OCI-LY1 (cell line): ENCODE results near the gene MYH15.

Source experiments
- H2AFZ ChIP-seq: fragments of 200-600 bp; sonication (generic), shearing (Covaris generic); 2 replicates; pipeline ENCODE4 v1.6.0; 2014; ENCODE audit warnings: antibody characterized with exemption, mild to moderate bottlenecking, low read length
- H3F3A ChIP-seq: fragments of 200-600 bp; sonication (generic), shearing (Covaris generic); 2 replicates; pipeline ENCODE4 v1.6.0; 2014; ENCODE audit warnings: mild to moderate bottlenecking, antibody characterized with exemption, low read length, moderate library complexity; ENCODE audit not compliant: insufficient read depth
- H3K27ac ChIP-seq: fragments of 200-600 bp; sonication (generic); 2 replicates; pipeline ENCODE4 v1.5.1; 2014; ENCODE audit warnings: low read length, mixed run types, mild to moderate bottlenecking, low read depth; ENCODE audit not compliant: poor library complexity, severe bottlenecking
- H3K27me3 ChIP-seq: fragments of 200-600 bp; sonication (generic); 2 replicates; pipeline ENCODE4 v1.6.0; 2014; ENCODE audit warnings: antibody characterized with exemption, mild to moderate bottlenecking, low read length, moderate library complexity; ENCODE audit not compliant: insufficient read depth
- H3K36me3 ChIP-seq: fragments of 200-600 bp; sonication (generic); 2 replicates; pipeline ENCODE4 v1.6.1; 2014; ENCODE audit warnings: mild to moderate bottlenecking, antibody characterized with exemption, low read length, moderate library complexity, mixed read lengths; ENCODE audit not compliant: insufficient read depth
- H3K4me1 ChIP-seq: fragments of 200-600 bp; sonication (generic); 2 replicates; pipeline ENCODE4 v1.5.1; 2014; ENCODE audit warnings: mild to moderate bottlenecking, low read length, moderate library complexity; ENCODE audit not compliant: insufficient read depth, severe bottlenecking
- H3K4me2 ChIP-seq: fragments of 200-600 bp; sonication (generic), shearing (Covaris generic); 2 replicates; pipeline ENCODE4 v1.6.1; 2014; ENCODE audit warnings: low read length
- H3K4me3 ChIP-seq: fragments of 200-600 bp; sonication (generic); 2 replicates; pipeline ENCODE4 v1.5.1; 2014; ENCODE audit warnings: low read length, low read depth, mild to moderate bottlenecking, mixed read lengths; ENCODE audit not compliant: poor library complexity, severe bottlenecking
- H3K79me2 ChIP-seq: fragments of 200-600 bp; shearing (Covaris generic); 2 replicates; pipeline ENCODE4 v1.6.1; 2016; ENCODE audit warnings: mixed run types, low read length, mixed read lengths; ENCODE audit not compliant: insufficient read depth
- H3K9ac ChIP-seq: fragments of 200-600 bp; sonication (generic), shearing (Covaris generic); 2 replicates; pipeline ENCODE4 v1.6.1; 2014; ENCODE audit warnings: mild to moderate bottlenecking, low read length, mixed read lengths
- H3K9me2 ChIP-seq: fragments of 200-600 bp; sonication (generic), shearing (Covaris generic); 2 replicates; pipeline ENCODE4 v1.6.1; 2014; ENCODE audit warnings: low read depth, mild to moderate bottlenecking, low read length, mixed read lengths
- H3K9me3 ChIP-seq: fragments of 200-600 bp; shearing (Covaris generic); 2 replicates; pipeline ENCODE4 v1.6.1; 2014; ENCODE audit warnings: low read length, mixed read lengths
- H4K20me1 ChIP-seq: fragments of 200-600 bp; sonication (generic), shearing (Covaris generic); 2 replicates; pipeline ENCODE4 v1.6.0; 2016; ENCODE audit warnings: mild to moderate bottlenecking, low read length; ENCODE audit not compliant: insufficient read depth
- CTCF ChIP-seq: fragments of 200-600 bp; sonication (generic), shearing (Covaris generic); IDR thresholded peaks from 2 replicates; pipeline ENCODE4 v1.5.1; 2017; ENCODE audit warnings: mild to moderate bottlenecking, antibody characterized with exemption, low read length, moderate library complexity, mixed read lengths
- EZH2 ChIP-seq: fragments of 200-600 bp; sonication (generic), shearing (Covaris generic); IDR thresholded peaks from 2 replicates; pipeline ENCODE4 v1.8.0; 2017; ENCODE audit warnings: borderline replicate concordance, mixed run types, mild to moderate bottlenecking, antibody characterized with exemption, low read length, moderate library complexity, mixed read lengths

Gene MYH15

DNA sequence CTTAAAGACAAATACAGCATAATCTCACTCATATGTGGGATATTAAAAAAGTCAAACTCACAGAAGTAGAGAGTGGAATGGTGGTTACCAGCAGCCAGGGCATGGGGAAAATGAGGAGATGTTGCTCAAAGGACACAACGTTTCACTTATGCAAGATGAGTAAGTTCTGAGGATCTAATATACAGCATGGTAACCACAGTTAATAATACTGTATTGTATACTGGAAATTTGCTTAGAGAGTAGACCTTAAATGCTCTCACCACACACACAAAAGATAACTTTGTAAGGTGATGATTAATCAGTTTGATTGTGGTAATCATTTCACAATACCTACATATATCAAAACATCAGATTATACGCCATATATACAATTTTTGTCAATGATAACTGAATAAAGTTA, 60.0 kb downstream of the MYH15 start:
- Histone ChIP-seq H3K9ac (no peak overlapping the region), H3K9me3 (0 out of 2 replicates have a peak, but pooled peaks cover 7% of the 10 kb centered on the region), H3F3A (no peaks in the 10 kb centered on the region), H3K79me2 (no peaks in the 10 kb centered on the region), H3K27ac (no peak overlapping the region), H4K20me1 (no peaks in the 10 kb centered on the region), H2AFZ (no peak overlapping the region), H3K4me1 (no peaks in the 10 kb centered on the region), H3K4me2 (no peak overlapping the region), H3K9me2 (no peaks in the 10 kb centered on the region), H3K27me3 (no peaks in the 10 kb centered on the region), H3K4me3 (no peak overlapping the region), H3K36me3 (no peaks in the 10 kb centered on the region)
- TF ChIP-seq EZH2 (no peak), CTCF (no peak)

GRCh38 chr3:108448593-108448992, 61.8 kb downstream of the MYH15 start:
- 0 out of 2 replicates have a peak, but pooled peaks cover 7% of the 10 kb centered on the region for H3K9me3 ChIP-seq
- no peaks in the 10 kb centered on the region for H3K79me2 ChIP-seq
- H2AFZ ChIP-seq = no peak overlapping the region
- H3F3A ChIP-seq = no peaks in the 10 kb centered on the region
- H3K9ac ChIP-seq = no peak overlapping the region
- no peaks in the 10 kb centered on the region for H3K9me2 ChIP-seq
- TF ChIP-seq CTCF (no peak), EZH2 (no peak)
- H3K4me1 ChIP-seq = no peaks in the 10 kb centered on the region
- no peak overlapping the region for H3K4me3 ChIP-seq
- no peaks in the 10 kb centered on the region for H3K27me3 ChIP-seq
- no peaks in the 10 kb centered on the region for H4K20me1 ChIP-seq
- H3K36me3 ChIP-seq = no peaks in the 10 kb centered on the region
- no peak overlapping the region for H3K27ac ChIP-seq
- no peak overlapping the region for H3K4me2 ChIP-seq

- no peaks in the 10 kb centered on the region for H3K79me2 ChIP-seq
- no peaks in the 10 kb centered on the region for H3K27me3 ChIP-seq
- no peaks in the 10 kb centered on the region for H3F3A ChIP-seq
- H3K9me3 ChIP-seq = 0 out of 2 replicates have a peak, but pooled peaks cover 7% of the 10 kb centered on the region
- no peak overlapping the region for H3K27ac ChIP-seq
- no peak overlapping the region for H2AFZ ChIP-seq
- H3K36me3 ChIP-seq = no peaks in the 10 kb centered on the region
- no peaks in the 10 kb centered on the region for H3K9me2 ChIP-seq
- no peak overlapping the region for H3K9ac ChIP-seq
- no peak overlapping the region for H3K4me2 ChIP-seq
- no peak overlapping the region for H3K4me3 ChIP-seq
- no peaks in the 10 kb centered on the region for H3K4me1 ChIP-seq
- H4K20me1 ChIP-seq = no peaks in the 10 kb centered on the region
- TF ChIP-seq CTCF = no peak
- no peak for TF ChIP-seq EZH2
Observed at GRCh38 chr3:108447096-108447847, 63.1 kb downstream of the MYH15 start.
